Measurements from ENCODE around the gene BCKDHB. TPM values are rescaled to one million over a fixed set of nuclear protein-coding genes. Genes with fewer than 3 reads are reported as not detected.
"Not testable (repeated sequence)": the region's sequence is repeated elsewhere in the genome, so short reads cannot be mapped to it uniquely, and the experiment has no call there.

The BCKDHB gene
- total RNA-seq, 1 donor from 2014 or later = 28.4 TPM

GRCh38 chr6:80185492-80185891 lies 79.0 kb downstream of the BCKDHB start:
- intact Hi-C loops (cut with DNase I) = no loop called here
- DNase-seq = no peak
- no peak for ATAC-seq (ENCODE audit: poor library complexity)

GRCh38 chr6:80186082-80186481 lies 79.6 kb downstream of the BCKDHB start:
- DNase-seq (peak; percentile 15), ATAC-seq (ENCODE audit: poor library complexity) (no peak)
- intact Hi-C loops (cut with DNase I) = no loop called here

- DNase-seq (no peak), ATAC-seq (ENCODE audit: poor library complexity) (peak; percentile 77)
- intact Hi-C loops (cut with DNase I) = no loop called here
Observed at GRCh38 chr6:80196906-80197305, 90.4 kb downstream of the BCKDHB start.

GRCh38 chr6:80197474-80197873 lies 91.0 kb downstream of the BCKDHB start:
- intact Hi-C loops (cut with DNase I) = no loop called here
- no peak for DNase-seq
- peak; percentile 91 for ATAC-seq (ENCODE audit: poor library complexity)

- ATAC-seq (ENCODE audit: poor library complexity) (peak; percentile 2), DNase-seq (no peak)
- intact Hi-C loops (cut with DNase I) = no loop called here
Observed at GRCh38 chr6:80197986-80198385, 91.5 kb downstream of the BCKDHB start.

- ATAC-seq (ENCODE audit: poor library complexity) (no peak), DNase-seq (no peak)
- intact Hi-C loops (cut with DNase I) = no loop called here
Observed at GRCh38 chr6:80203283-80203682, 96.8 kb downstream of the BCKDHB start.

- intact Hi-C loops (cut with DNase I) = no loop called here
- no peak for DNase-seq
Observed at GRCh38 chr6:80205404-80205803, 98.9 kb downstream of the BCKDHB start.

GRCh38 chr6:80206758-80207157 lies 100.3 kb downstream of the BCKDHB start:
- DNase-seq (no peak), ATAC-seq (ENCODE audit: poor library complexity) (no peak)
- intact Hi-C loops (cut with DNase I) = no loop called here

More at GRCh38 chr6:80205404-80205803, 98.9 kb downstream of the BCKDHB start:
- ATAC-seq (ENCODE audit: poor library complexity) = no peak

GRCh38 chr6:80209430-80209829 lies 103.0 kb downstream of the BCKDHB start:
- intact Hi-C loops (cut with DNase I) = no loop called here
- ATAC-seq (ENCODE audit: poor library complexity) (no peak), DNase-seq (no peak)

- peak; percentile 94 for ATAC-seq (ENCODE audit: poor library complexity)
- DNase-seq = no peak
- intact Hi-C loops (cut with DNase I) = no loop called here
Observed at GRCh38 chr6:80210618-80211017, 104.1 kb downstream of the BCKDHB start.

GRCh38 chr6:80211286-80211685 lies 104.8 kb downstream of the BCKDHB start:
- intact Hi-C loops (cut with DNase I) = no loop called here
- ATAC-seq (ENCODE audit: poor library complexity) = peak; percentile 38
- DNase-seq = no peak

GRCh38 chr6:80211890-80212289 lies 105.4 kb downstream of the BCKDHB start:
- DNase-seq; intact Hi-C loops (cut with DNase I); ATAC-seq (ENCODE audit: poor library complexity): not testable (repeated sequence)

- ATAC-seq (ENCODE audit: poor library complexity) = peak; percentile 87
- intact Hi-C loops (cut with DNase I) = no loop called here
- no peak for DNase-seq
Observed at GRCh38 chr6:80214436-80215022, 108.1 kb downstream of the BCKDHB start.

GRCh38 chr6:80215063-80215462 lies 108.6 kb downstream of the BCKDHB start:
- intact Hi-C loops (cut with DNase I) = no loop called here
- DNase-seq = no peak
- ATAC-seq (ENCODE audit: poor library complexity) = no peak

- intact Hi-C loops (cut with DNase I) = no loop called here
- ATAC-seq (ENCODE audit: poor library complexity) (no peak), DNase-seq (no peak)
Observed at GRCh38 chr6:80217794-80218193, 111.3 kb downstream of the BCKDHB start.

- intact Hi-C loops (cut with DNase I) = no loop called here
- ATAC-seq (ENCODE audit: poor library complexity) (peak; percentile 81), DNase-seq (peak; percentile 51)
Observed at GRCh38 chr6:80223743-80224212, 117.3 kb downstream of the BCKDHB start.

GRCh38 chr6:80226151-80226550 lies 119.7 kb downstream of the BCKDHB start:
- intact Hi-C loops (cut with DNase I) = no loop called here

GRCh38 chr6:80226699-80227098 lies 120.2 kb downstream of the BCKDHB start:
- intact Hi-C loops (cut with DNase I) = no loop called here
- DNase-seq (no peak), ATAC-seq (ENCODE audit: poor library complexity) (no peak)

More at GRCh38 chr6:80226151-80226550, 119.7 kb downstream of the BCKDHB start:
- no peak for ATAC-seq (ENCODE audit: poor library complexity)
- DNase-seq = no peak

- intact Hi-C loops (cut with DNase I) = no loop called here
- no peak for ATAC-seq (ENCODE audit: poor library complexity)
- DNase-seq = no peak
Observed at GRCh38 chr6:80227545-80228105, 121.2 kb downstream of the BCKDHB start.

- intact Hi-C loops (cut with DNase I) = no loop called here
- DNase-seq (no peak), ATAC-seq (ENCODE audit: poor library complexity) (no peak)
Observed at GRCh38 chr6:80233262-80233661, 126.8 kb downstream of the BCKDHB start.

GRCh38 chr6:80233958-80234357 lies 127.5 kb downstream of the BCKDHB start:
- DNase-seq (no peak), ATAC-seq (ENCODE audit: poor library complexity) (no peak)
- intact Hi-C loops (cut with DNase I) = no loop called here

Data from Right ventricle myocardium superior (tissue), 1 donor.